SK-N-SH treated with all-trans-retinoic acid at 6 μM for 48 hours (cell line): ENCODE measurements around the gene CPNE4.

Experiments
- ARNTL ChIP-seq: fragments of 450-650 bp; formaldehyde crosslinking; IDR thresholded peaks from 2 replicates; pipeline ENCODE4 v1.5.0; 2020; ENCODE audit warnings: low read depth, mild to moderate bottlenecking, moderate library complexity, borderline replicate concordance
- CSDC2 ChIP-seq: fragments of 250-450 bp; sonication (Bioruptor Pico); IDR thresholded peaks from 2 replicates; pipeline ENCODE4 v1.5.0; 2020; ENCODE audit warnings: mild to moderate bottlenecking, moderate library complexity
- GLIS3 ChIP-seq: fragments of 250-450 bp; sonication (Bioruptor Pico); IDR thresholded peaks from 2 replicates; pipeline ENCODE4 v1.5.0; 2020; ENCODE audit warnings: mild to moderate bottlenecking, moderate library complexity
- ISL1 ChIP-seq: fragments of 250-450 bp; sonication (Bioruptor Pico); IDR thresholded peaks from 2 replicates; pipeline ENCODE4 v2.1.2; 2022; ENCODE audit warnings: mild to moderate bottlenecking, moderate library complexity
- RARB ChIP-seq: fragments of 250-450 bp; sonication (Bioruptor Pico); IDR thresholded peaks from 2 replicates; pipeline ENCODE4 v1.8.0; 2021; ENCODE audit warnings: mild to moderate bottlenecking, moderate library complexity
- TCF4 ChIP-seq: fragments of 250-450 bp; sonication (Bioruptor Pico); IDR thresholded peaks from 2 replicates; pipeline ENCODE4 v1.8.0; 2021; ENCODE audit warnings: mild to moderate bottlenecking, moderate library complexity, borderline replicate concordance
- ZC3H10 ChIP-seq: fragments of 250-450 bp; sonication (Bioruptor Pico); IDR thresholded peaks from 2 replicates; pipeline ENCODE4 v1.5.1; 2021; ENCODE audit warnings: mild to moderate bottlenecking, moderate library complexity
- ZFP30 ChIP-seq: fragments of 450-650 bp; formaldehyde crosslinking; IDR thresholded peaks from 2 replicates; pipeline ENCODE4 v1.5.0; 2022; ENCODE audit warnings: mild to moderate bottlenecking, moderate library complexity

DNA sequence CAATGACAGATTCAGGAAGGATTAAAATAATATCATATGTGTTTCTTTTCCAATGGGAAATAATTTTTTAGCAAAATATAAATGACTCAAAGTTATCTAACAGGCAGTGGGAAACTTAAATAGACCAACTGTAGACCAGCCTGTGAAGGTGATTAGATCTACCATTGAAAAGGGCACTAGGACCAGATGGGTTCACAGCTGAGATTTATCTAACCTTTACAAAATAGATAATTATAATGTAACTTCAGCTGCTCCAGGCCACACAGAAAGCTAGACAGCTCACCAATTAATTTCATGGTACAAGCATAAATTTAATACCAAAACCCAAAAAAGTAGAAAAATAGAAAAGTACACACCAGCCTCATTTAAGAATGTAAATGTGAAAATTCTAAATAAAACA, 291.7 kb downstream of the CPNE4 start:
- TF ChIP-seq TCF4 (CRISPR knock-in tag) (no peak), ZFP30 (CRISPR knock-in tag) (no peak), ARNTL (no peak), RARB (CRISPR knock-in tag) (no peak), CSDC2 (CRISPR knock-in tag) (no peak), ZC3H10 (no peak), ISL1 (no peak), GLIS3 (CRISPR knock-in tag) (no peak)
